HG03175 (cell line): ENCODE measurements around the gene SPRR2F.
"Not testable (repeated sequence)": the region's sequence is repeated elsewhere in the genome, so short reads cannot be mapped to it uniquely, and the experiment has no call there.

Experiments
- ATAC-seq: cut with Tn5 transposase; IDR thresholded peaks from one replicate; pipeline ENCODE4 v1.9.1; 2021; ENCODE audit warnings: mild to moderate bottlenecking, moderate library complexity; ENCODE audit not compliant: unreplicated experiment

SPRR2F gene, protein sequence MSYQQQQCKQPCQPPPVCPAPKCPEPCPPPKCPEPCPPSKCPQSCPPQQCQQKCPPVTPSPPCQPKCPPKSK

DNA sequence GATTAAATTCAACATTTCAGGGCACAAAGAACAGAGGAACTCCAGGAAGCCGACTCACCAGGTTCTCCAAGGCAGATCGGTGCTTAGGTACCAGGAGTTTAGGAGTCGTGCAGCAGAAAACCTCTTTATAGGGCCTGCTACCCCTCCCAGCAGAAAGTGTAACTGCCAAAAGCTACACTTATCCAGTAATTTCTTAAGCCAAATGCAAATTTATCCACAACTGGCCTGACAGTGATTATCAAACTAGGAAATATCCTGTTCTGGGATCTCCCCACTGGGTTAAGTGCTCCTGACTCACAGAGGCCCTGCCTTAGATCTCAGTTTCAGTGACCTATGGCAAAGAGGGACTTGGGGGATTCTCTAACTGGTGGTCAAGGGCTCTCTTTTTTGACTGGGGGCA, at the start of gene SPRR2F:
Gene SPRR2F, minus strand, starts transcription at position 101 of the 400 bp plus-strand sequence. CDS start 783 bp downstream, outside the sequence.
- no peak for ATAC-seq

DNA sequence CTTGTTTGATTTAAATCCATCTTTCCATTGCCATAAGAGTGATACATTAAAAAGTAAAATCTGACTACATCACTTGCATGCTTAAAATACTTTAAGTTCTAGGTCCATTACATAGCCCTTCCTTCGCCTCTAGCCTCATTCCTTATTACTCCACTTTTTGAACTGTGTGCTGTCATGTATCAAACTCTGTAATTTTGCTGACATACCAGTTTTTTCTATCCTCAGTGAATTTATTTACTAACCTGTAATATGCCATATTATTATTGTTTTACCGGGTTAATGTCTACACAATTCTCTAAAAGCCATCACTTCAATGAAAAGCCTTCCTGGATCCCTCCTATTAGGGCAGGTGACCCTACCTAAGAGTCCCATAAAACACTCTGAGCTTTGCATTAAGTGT, 42.2 kb upstream of the SPRR2F start:
- ATAC-seq, result no peak

DNA sequence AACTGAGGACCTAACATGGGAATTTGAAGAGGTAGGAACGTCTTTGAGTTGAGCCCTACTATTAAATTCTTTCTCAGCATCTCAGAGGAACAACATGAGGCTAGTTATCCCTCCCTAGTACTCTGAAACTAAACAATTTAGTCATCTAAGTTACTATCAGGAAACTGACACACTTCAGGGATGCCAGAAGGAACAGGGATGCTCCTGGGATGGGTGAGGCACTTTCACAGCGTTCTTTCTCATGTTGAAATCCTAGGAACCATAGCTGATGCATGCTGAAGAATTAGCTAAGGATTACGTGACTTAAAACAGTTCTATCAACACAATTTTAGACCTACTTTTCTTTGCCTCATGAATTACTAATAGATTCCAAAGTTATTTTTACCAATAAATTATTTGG, 39.2 kb upstream of the SPRR2F start:
- no peak for ATAC-seq

GRCh38 chr1:153150846-153151245, 37.5 kb upstream of the SPRR2F start, which contains the start of gene SPRR2G:
Gene SPRR2G, minus strand, starts transcription at chr1:153150890. Its CDS starts 780 bp downstream, at chr1:153150110.
- ATAC-seq, result no peak

DNA sequence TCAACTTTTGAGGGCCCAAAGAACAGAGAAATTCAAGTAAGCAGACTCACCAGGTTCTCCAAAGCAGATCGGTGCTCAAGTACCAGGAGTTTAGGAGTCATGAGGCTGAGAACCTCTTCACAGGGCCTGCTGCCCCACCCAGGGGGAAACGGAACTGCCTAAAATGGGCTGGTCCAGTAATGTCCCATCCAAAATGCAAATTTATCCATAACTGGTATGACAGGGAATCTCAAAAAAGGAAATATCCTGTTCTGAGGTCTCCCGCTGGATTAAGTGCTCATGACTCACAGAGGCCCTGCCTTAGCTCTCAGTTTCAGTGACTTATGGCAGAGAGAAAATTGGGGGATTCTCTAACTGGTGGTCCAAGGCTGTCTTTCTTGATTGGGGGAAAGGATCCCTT, 28.1 kb upstream of the SPRR2F start:
- ATAC-seq, result no peak

DNA sequence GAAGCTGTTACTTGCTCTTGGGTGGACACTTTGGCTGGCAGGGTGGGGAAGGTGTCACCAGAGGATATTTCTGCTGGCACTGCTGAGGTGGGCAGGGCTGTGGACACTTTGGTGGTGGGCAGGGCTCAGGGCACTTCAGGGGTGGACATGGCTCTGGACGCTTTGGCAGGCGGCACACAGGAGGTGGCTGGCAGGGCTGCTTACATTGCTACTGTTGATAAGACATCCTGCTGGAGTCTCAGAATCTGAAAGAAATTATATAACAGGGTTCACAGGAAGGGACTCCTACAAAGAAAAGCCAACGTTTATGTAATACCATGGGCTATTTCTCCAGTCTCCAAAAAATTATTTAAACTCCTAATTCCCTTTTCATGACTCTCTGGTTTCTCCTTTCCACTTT, 27.2 kb upstream of the SPRR2F start:
- no peak for ATAC-seq

- no peak for ATAC-seq
These were observed 20.4 kb upstream of the SPRR2F start for GRCh38 chr1:153133743-153134142.

GRCh38 chr1:153133267-153133666, 20.0 kb upstream of the SPRR2F start:
- no peak for ATAC-seq

DNA sequence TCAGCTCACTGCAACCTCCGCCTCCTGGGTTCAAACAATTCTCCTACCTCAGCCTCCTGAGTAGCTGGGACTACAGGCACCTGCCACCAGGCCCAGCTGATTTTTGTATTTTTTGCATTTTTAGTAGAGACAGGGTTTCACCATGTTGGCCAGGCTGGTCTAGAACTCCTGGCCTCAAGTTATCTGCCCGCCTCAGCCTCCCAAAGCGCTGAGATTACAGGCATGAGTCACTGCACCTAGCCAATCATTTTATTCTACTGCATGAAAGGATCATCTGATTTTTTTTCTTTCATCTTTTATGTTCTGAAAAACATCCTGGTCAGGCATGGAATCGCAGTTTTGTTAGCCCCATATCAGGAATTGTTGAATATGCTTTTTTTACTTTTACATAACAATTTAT, 15.4 kb upstream of the SPRR2F start:
- ATAC-seq, result not testable (repeated sequence)

GRCh38 chr1:153127296-153127695, 14.0 kb upstream of the SPRR2F start:
- no peak for ATAC-seq

- no peak for ATAC-seq
These were observed 12.2 kb upstream of the SPRR2F start for GRCh38 chr1:153125536-153125935.

DNA sequence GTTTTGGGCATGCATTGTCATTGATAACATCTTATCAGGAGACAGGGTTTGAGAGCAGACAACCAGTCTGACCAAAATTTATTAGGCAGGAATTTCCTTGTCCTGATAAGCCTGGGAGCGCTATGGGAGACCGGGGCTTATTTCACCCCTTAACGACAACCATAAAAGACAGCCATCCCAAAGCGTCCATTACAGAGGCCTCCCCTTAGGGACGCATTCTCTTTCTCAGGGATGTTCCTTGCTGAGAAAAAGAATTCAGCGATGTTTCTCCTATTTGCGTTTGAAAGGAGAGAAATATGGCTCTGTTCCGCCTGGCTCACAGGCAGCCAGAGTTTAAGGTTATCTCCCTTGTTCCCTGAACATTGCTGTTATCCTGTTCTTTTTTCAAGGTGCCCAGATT, 10.5 kb upstream of the SPRR2F start:
- not testable (repeated sequence) for ATAC-seq

DNA sequence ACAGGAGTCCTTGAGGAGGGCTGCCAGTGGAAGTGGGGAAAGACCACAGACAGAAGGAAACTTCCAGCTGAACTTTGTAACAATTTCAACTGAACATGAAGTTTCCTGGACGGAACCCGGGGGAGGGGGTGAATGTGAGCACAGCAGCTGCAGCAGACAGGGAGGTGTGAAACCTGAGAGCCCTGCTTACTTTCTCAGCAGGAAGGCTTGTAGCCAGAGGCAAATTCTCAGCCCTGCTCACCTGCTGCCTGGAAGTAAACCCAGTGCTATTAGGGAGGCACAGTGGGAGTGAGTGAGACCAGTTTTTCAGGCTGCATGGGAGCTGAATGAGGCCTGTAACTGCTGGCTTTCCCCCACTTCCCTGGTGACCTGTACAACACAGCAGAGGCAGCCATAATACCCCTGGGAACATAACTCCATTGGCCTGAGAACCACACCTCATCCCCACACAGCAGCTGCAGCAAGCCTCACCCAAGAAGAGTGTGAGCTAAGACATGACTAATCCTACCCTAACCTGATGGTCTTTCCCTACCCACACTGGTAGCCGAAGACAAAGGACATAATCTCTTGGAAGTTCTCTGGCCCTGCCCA, 9.6 kb upstream of the SPRR2F start:
- ATAC-seq, result peak; percentile 45

GRCh38 chr1:153120945-153121344, 7.6 kb upstream of the SPRR2F start:
- ATAC-seq, result no peak

GRCh38 chr1:153119491-153119971, 6.2 kb upstream of the SPRR2F start:
- no peak for ATAC-seq

GRCh38 chr1:153115264-153115663, 1.9 kb upstream of the SPRR2F start:
- ATAC-seq, result not testable (repeated sequence)

- ATAC-seq, result not testable (repeated sequence)
These were observed 862 bp downstream of the SPRR2F start for GRCh38 chr1:153112454-153112853.

GRCh38 chr1:153100245-153100644, 13.1 kb downstream of the SPRR2F start:
- ATAC-seq, result no peak

GRCh38 chr1:153099461-153100045, 13.8 kb downstream of the SPRR2F start:
- no peak for ATAC-seq

DNA sequence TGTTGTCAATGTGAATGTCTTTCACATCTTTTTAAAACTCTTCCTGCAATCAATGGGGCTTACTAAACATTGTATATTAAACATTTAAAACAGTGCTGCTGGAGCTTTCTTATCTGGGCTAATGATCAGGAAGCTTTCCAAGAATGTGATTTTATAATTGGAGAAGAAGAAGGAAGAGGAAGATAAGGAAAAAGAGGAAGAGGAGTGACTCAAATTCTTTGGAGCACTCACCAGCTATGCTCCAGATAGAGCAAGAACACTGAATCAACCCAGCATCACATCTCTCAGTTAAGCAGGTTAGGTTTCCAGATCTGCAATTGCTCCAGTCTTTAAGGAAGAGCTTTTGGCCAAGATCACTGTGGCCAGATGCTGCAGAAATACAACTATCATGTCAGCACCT, 17.6 kb downstream of the SPRR2F start:
- ATAC-seq, result no peak

DNA sequence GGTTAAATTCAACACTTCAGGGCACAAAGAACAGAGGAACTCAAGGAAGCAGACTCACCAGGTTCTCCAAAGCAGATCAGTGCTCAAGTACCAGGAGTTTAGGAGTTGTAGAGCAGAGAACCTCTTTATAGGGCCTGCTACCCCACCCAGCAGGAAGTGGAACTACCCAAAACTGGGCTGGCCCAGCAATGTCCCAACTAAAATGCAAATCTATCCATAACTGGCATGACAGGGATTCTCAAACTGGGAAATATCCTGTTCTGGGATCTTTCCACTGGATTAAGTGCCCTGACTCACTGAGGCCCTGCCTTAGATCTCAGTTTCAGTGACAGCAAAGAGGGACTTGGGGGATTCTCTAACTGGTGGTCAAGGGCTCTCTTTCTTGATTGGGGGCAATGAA, 18.9 kb downstream of the SPRR2F start, which contains the start of gene SPRR2E:
Gene SPRR2E, minus strand, starts transcription at position 101 of the 400 bp plus-strand sequence. CDS start 775 bp downstream, outside the sequence.
- ATAC-seq, result no peak

DNA sequence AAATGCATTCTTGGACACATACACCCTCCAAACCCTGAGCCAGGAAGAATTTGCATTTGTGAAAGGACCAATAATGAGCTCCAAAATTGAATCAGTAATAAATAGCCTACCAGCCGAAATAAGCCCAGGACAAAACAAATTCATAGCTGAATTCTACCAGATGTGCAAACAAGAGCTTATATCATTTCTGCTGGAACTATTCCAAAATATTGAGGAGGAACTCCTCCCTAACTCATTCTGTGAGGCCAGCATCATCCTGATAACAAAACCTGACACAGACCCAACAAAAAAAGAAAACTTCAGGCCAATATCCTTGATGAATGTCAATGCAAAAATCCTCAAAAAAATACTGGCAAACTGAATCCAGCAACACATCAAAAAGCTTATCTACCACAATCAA, 25.7 kb downstream of the SPRR2F start:
- ATAC-seq, result no peak
